CD4-positive, alpha-beta T cell treated with Interleukin-17A for 1 hour (primary cell): ENCODE data around the gene DHX40.
"Not testable (repeated sequence)": the region's sequence is repeated elsewhere in the genome, so short reads cannot be mapped to it uniquely, and the experiment has no call there.

Source experiments
- DNase-seq: peaks from one replicate; pipeline ENCODE4 v3.0.0-alpha.2; 2020

The DHX40 gene

DNA sequence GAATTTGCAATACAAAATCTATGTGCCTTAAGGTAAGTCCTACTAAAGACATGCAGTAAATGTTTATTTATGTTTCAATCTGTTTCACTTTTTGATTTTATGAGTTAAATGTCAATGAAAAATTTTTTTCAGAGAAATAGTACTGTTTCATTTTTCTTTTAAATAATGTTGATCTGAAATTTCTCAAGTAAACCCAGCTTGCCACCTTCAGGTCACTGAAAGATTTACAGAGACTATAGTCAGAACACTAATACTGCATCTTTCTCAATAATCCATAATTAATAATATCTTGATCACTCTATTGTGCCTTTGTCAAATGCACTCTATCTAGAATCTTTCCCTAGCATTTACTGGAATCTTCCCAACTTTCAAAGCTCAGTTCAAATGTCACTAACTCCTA lies 6.5 kb upstream of the DHX40 start:
- DNase-seq: no peak

DNA sequence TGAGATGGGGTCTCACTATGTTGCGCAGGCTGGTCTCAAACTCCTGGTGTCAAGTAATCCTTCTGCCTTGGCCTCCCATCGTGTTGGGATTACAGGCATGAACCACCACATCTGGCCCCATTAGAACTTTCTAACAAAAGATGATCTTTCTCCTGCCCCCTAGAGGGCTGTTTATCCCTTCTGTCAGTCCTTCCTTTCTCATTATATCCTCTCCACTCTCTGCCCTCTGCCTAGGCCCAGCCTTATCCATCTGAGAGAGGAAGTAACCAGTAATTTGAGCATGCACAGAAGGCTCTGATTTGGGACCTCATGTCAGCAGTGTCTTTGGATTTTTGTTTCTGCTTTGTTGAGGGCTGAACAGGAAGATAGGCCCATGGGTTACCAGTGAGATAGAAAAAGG lies 4.4 kb upstream of the DHX40 start:
- peak; percentile 20 for DNase-seq

GRCh38 chr17:59565959-59566324 lies 532 bp downstream of the DHX40 start:
- peak; percentile 78 for DNase-seq

GRCh38 chr17:59569151-59569550 lies 3.7 kb downstream of the DHX40 start:
- not testable (repeated sequence) for DNase-seq

GRCh38 chr17:59572301-59572924 lies 7.0 kb downstream of the DHX40 start:
- no peak for DNase-seq

- not testable (repeated sequence) for DNase-seq
These were observed 18.8 kb downstream of the DHX40 start for GRCh38 chr17:59584168-59584567.

GRCh38 chr17:59600169-59600568 lies 34.8 kb downstream of the DHX40 start:
- DNase-seq: no peak

- DNase-seq: no peak
These were observed 35.7 kb downstream of the DHX40 start for GRCh38 chr17:59601130-59601529.

DNA sequence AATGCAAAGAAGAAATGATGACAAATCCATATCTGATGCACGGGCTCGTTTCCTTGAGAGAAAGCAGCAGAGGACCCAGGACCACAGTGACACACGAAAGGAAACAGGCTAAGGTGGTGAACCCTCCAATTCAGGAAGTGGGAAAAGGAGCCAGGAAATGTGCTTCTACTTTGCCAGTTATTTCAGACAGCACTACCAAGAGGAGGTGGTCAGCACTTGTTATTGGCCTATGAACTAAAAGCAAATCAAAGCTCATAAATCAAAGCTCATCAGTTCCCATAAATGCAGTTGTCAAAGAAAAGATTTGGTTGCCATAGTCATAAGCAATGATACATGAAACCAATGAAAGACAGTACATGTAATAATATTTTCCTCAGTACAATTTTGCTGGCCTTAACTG lies 41.7 kb downstream of the DHX40 start:
- no peak for DNase-seq

DNA sequence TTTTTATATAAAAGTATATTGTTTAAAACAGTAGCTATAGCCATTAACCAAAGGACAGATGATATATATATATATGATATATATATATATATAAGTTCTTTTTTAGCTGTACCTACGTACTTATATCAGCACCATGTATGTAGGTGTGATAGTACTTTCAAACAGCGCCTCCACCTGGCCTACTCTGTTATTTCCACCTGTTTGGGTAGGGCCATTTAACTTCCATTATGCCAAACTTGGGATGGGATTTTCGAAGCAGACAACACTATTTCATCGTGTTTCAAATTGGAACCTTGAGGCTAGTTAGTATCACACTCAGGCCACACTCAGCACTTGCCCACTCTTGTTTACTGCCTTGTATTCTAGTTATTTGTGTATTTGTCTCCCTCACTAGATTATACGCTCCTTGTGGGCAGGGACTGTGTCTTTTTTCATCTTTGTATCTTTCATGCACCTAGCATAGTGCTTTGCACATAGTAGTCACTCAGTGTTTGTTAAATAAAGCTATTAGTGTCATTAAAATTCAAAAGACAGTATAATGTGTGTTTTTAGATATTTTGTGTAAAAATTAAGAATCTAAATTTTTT lies 42.5 kb downstream of the DHX40 start:
- DNase-seq: peak; percentile 30

- no peak for DNase-seq
These were observed 46.1 kb downstream of the DHX40 start for GRCh38 chr17:59611503-59611902.

GRCh38 chr17:59616253-59616920 lies 51.0 kb downstream of the DHX40 start:
- DNase-seq: no peak

DNA sequence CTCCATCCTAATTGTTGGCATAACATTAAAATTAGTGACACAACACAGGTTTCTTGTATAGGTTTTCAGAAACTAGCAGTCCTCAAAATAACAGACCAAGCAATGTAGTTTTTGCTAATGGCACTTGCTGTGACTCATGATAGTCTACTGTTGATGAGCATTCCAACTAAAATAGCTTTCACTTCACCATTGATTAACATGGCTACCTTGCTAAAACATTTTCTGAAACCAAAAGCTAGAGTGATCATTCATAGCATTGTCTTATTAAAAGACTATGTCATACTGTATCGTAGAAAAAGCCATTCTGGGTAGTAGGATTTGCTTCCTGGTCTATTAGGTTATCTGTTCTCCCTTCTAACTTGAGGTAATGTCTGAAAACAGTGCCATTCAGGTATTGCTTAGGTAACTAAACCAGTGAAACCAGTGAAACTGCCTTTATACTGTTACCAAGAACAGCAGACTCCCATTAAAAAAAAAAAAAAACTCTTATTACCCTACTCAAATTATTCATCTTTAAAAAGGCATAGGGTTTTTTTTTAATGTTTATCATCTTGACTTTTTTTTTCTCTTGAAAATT lies 51.8 kb downstream of the DHX40 start:
- DNase-seq: no peak

GRCh38 chr17:59619035-59619297 lies 53.6 kb downstream of the DHX40 start:
- DNase-seq: no peak

GRCh38 chr17:59619298-59620063 lies 54.1 kb downstream of the DHX40 start, which contains the start of gene CLTC:
Gene CLTC, plus strand, starts transcription at chr17:59619895. Its CDS starts 237 bp downstream, at chr17:59620132.
- peak; percentile 93 for DNase-seq

DNA sequence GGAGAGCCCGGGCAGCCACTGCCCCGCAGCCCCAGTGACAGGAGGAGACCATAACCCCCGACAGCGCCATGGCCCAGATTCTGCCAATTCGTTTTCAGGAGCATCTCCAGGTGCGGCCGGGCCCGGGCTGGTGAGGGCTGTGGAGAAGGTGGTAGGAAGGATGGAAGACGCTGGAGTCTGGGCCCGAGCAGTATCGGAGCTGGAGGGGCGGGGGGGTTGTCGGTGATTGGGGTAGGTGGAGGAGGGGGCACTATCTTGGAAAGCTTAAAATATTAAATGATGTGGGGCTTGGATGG lies 54.6 kb downstream of the DHX40 start:
- DNase-seq: no peak

- peak; percentile 72 for DNase-seq
These were observed 55.3 kb downstream of the DHX40 start for GRCh38 chr17:59620518-59621259.

GRCh38 chr17:59621771-59622170 lies 56.4 kb downstream of the DHX40 start:
- DNase-seq: no peak

GRCh38 chr17:59623151-59623550 lies 57.7 kb downstream of the DHX40 start:
- DNase-seq: no peak

DNA sequence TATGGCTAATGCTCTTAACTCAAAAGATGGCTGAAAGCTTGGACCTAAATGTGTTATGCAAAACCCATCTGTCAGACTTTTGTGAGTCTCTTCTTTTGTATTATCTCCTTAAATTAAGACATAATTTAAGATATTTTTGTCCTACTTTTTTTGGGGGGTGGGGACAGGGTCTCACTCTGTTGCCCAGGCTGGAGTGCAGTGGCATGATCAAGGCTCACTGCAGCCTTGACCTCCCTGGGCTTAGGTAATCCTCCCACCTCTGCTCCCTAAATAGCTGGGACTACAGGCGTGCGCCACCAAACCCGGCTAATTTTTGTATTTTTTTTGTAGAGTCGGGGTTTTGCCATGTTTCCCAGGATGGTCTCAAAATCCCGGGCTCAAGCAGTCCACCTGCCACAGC lies 61.3 kb downstream of the DHX40 start:
- no peak for DNase-seq

GRCh38 chr17:59627274-59627673 lies 61.9 kb downstream of the DHX40 start:
- no peak for DNase-seq

DNA sequence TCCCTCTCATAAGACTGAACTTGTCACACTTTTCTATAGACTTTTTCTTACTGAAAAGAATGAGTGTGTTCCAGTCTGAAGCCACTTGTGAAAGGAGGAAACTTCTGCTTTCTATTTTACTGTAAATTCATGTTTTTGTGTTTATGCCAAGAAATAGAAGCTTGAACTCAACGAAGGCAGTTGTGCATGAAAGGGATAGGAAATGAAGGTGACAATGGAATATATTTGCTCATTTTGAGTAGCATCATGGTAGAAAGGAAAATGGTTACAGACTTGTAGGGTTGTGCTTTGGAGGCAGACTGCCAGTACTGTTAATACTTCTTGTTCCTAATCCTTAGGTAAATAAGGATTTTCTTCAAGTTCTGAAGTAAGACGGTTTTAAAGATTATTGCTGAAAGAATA lies 62.4 kb downstream of the DHX40 start:
- no peak for DNase-seq

- no peak for DNase-seq
These were observed 63.8 kb downstream of the DHX40 start for GRCh38 chr17:59629174-59629573.
